ENCODE data around the gene LMAN2. TPM values are rescaled to one million over a fixed set of nuclear protein-coding genes. Genes with fewer than 3 reads are reported as not detected.

The LMAN2 gene
- total RNA-seq, 2 experiments from 2014 or later = 116 to 144 TPM

- Histone ChIP-seq H3K36me3 (ENCODE audit: insufficient read depth, low read length) (no peaks in the 10 kb centered on the region), H3K4me3 (ENCODE audit: low read depth, low read length, poor library complexity, severe bottlenecking) (no peak overlapping the region), H3K27ac (ENCODE audit: low read depth, low read length, poor library complexity, severe bottlenecking) (no peak overlapping the region), H3K9me2 (ENCODE audit: insufficient read depth, low read length) (no peaks in the 10 kb centered on the region), H3K4me1 (ENCODE audit: insufficient read depth, low read length, poor library complexity, severe bottlenecking) (peaks cover 33% of the 10 kb centered on the region), H4K20me1 (ENCODE audit: insufficient read depth, low read length) (no peaks in the 10 kb centered on the region), H2AFZ (ENCODE audit: low read length) (no peak overlapping the region), H3K4me2 (ENCODE audit: low read length) (no peak overlapping the region), H3K9me3 (ENCODE audit: low read length) (no peaks in the 10 kb centered on the region), H3K79me2 (ENCODE audit: insufficient read depth, low read depth, low read length) (no peaks in the 10 kb centered on the region)
- TF ChIP-seq EZH2phosphoT487 (IDR thresholded peaks at IDR 0.05; ENCODE audit: borderline replicate concordance, low read depth, low read length) (no peak), CTCF (conservative IDR thresholded peaks at IDR 0.05; ENCODE audit: low read length) (no peak)
- intact Hi-C loops (cut with micrococcal nuclease; ENCODE audit: unreplicated experiment) = no loop called here
- POLR2A ChIA-PET = no interaction called here
- CTCF ChIA-PET (ENCODE audit: unreplicated experiment) = interaction anchor here (0.6 kb wide), 1 partner anchor 104 kb away, joined by 3 read pairs; no protein-coding TSS in a partner anchor
- no peak for DNase-seq (ENCODE audit: low spot score)
- BruUV-seq (replicated peaks) = no TSS peak
Measured at GRCh38 chr5:177393990-177394389, 42.5 kb upstream of the LMAN2 start.

- Histone ChIP-seq H3K79me2 (ENCODE audit: insufficient read depth, low read depth, low read length) (no peaks in the 10 kb centered on the region), H3K36me3 (ENCODE audit: insufficient read depth, low read length) (no peaks in the 10 kb centered on the region), H3K9me2 (ENCODE audit: insufficient read depth, low read length) (no peaks in the 10 kb centered on the region), H3K4me3 (ENCODE audit: low read depth, low read length, poor library complexity, severe bottlenecking) (no peak overlapping the region), H2AFZ (ENCODE audit: low read length) (no peak overlapping the region), H3K4me1 (ENCODE audit: insufficient read depth, low read length, poor library complexity, severe bottlenecking) (peaks cover 40% of the 10 kb centered on the region), H3K27ac (ENCODE audit: low read depth, low read length, poor library complexity, severe bottlenecking) (no peak overlapping the region), H4K20me1 (ENCODE audit: insufficient read depth, low read length) (no peaks in the 10 kb centered on the region), H3K9me3 (ENCODE audit: low read length) (no peaks in the 10 kb centered on the region), H3K4me2 (ENCODE audit: low read length) (no peak overlapping the region)
- no TSS peak for BruUV-seq (replicated peaks)
- CTCF ChIA-PET (ENCODE audit: unreplicated experiment) = interaction anchor here (1.2 kb wide), 1 partner anchor 10 kb away, joined by 3 read pairs; no protein-coding TSS in a partner anchor
- POLR2A ChIA-PET = interaction anchor here (0.7 to 1.5 kb wide), 2 partner anchors 10 to 52 kb away, joined by 4 to 5 read pairs; no protein-coding TSS in a partner anchor
- DNase-seq (ENCODE audit: low spot score) = no peak
- intact Hi-C loops (cut with micrococcal nuclease; ENCODE audit: unreplicated experiment) = no loop called here
- TF ChIP-seq EZH2phosphoT487 (IDR thresholded peaks at IDR 0.05; ENCODE audit: borderline replicate concordance, low read depth, low read length) = no peak
- TF ChIP-seq CTCF (conservative IDR thresholded peaks at IDR 0.05; ENCODE audit: low read length) = no peak
Measured at GRCh38 chr5:177393206-177393765, 41.8 kb upstream of the LMAN2 start.

- TF ChIP-seq CTCF (conservative IDR thresholded peaks at IDR 0.05; ENCODE audit: low read length) (no peak), EZH2phosphoT487 (IDR thresholded peaks at IDR 0.05; ENCODE audit: borderline replicate concordance, low read depth, low read length) (no peak)
- H2AFZ ChIP-seq (ENCODE audit: low read length) = no peak overlapping the region
- CTCF ChIA-PET (ENCODE audit: unreplicated experiment) = interaction anchor here (0.5 to 1.2 kb wide), 2 partner anchors 10 to 22 kb away, joined by 3 to 8 read pairs; no protein-coding TSS in a partner anchor
- H3K4me2 ChIP-seq (ENCODE audit: low read length) = no peak overlapping the region
- no TSS peak for BruUV-seq (replicated peaks)
- no peak for DNase-seq (ENCODE audit: low spot score)
- no peak overlapping the region for H3K27ac ChIP-seq (ENCODE audit: low read depth, low read length, poor library complexity, severe bottlenecking)
- POLR2A ChIA-PET = interaction anchor here (0.7 to 1.5 kb wide), 2 partner anchors 11 to 53 kb away, joined by 4 to 5 read pairs; no protein-coding TSS in a partner anchor
- H3K9me2 ChIP-seq (ENCODE audit: insufficient read depth, low read length) = no peaks in the 10 kb centered on the region
- H3K79me2 ChIP-seq (ENCODE audit: insufficient read depth, low read depth, low read length) = no peaks in the 10 kb centered on the region
- H3K36me3 ChIP-seq (ENCODE audit: insufficient read depth, low read length) = no peaks in the 10 kb centered on the region
- no peaks in the 10 kb centered on the region for H4K20me1 ChIP-seq (ENCODE audit: insufficient read depth, low read length)
- intact Hi-C loops (cut with micrococcal nuclease; ENCODE audit: unreplicated experiment) = no loop called here
- H3K4me3 ChIP-seq (ENCODE audit: low read depth, low read length, poor library complexity, severe bottlenecking) = no peak overlapping the region
- peaks cover 45% of the 10 kb centered on the region for H3K4me1 ChIP-seq (ENCODE audit: insufficient read depth, low read length, poor library complexity, severe bottlenecking)
- no peaks in the 10 kb centered on the region for H3K9me3 ChIP-seq (ENCODE audit: low read length)
Measured at GRCh38 chr5:177392765-177393164, 41.3 kb upstream of the LMAN2 start.

All from OCI-LY7 (cell line).